ACHN (cell line): ENCODE results near the gene TFCP2.

Source experiments
- DNase-seq: peaks from one replicate; pipeline ENCODE4 v3.0.0-alpha.2; 2015
- in situ Hi-C: cut with HindIII; loops from 2 replicates; pipeline ENCODE4 v1.10.0; 2017; ENCODE audit warnings: low sequenced_read_pairs, low pct_ligation_motif_present, low pct_unique_long_range_greater_than_20kb

The TFCP2 gene

DNA sequence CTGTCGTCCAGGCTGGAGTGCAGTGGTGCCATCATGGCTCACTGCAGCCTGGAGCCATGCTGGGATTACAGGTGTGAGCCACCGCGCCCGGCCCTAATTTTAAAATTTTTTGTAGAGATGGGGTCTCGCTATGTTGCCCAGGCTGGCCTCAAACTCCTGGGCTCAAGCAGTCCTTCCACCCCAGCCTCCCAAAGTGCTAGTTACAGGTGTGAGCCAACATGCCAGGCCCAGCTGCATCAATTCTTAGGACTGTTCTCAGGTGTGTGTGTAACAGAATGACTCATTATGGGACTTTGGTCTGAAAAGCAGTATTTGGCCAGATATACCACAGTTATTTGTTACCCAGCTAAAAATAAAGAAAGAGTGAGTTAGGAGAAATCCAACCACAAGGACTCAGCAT, 107.4 kb downstream of the TFCP2 start:
- in situ Hi-C loops, result no loop called here
- no peak for DNase-seq

DNA sequence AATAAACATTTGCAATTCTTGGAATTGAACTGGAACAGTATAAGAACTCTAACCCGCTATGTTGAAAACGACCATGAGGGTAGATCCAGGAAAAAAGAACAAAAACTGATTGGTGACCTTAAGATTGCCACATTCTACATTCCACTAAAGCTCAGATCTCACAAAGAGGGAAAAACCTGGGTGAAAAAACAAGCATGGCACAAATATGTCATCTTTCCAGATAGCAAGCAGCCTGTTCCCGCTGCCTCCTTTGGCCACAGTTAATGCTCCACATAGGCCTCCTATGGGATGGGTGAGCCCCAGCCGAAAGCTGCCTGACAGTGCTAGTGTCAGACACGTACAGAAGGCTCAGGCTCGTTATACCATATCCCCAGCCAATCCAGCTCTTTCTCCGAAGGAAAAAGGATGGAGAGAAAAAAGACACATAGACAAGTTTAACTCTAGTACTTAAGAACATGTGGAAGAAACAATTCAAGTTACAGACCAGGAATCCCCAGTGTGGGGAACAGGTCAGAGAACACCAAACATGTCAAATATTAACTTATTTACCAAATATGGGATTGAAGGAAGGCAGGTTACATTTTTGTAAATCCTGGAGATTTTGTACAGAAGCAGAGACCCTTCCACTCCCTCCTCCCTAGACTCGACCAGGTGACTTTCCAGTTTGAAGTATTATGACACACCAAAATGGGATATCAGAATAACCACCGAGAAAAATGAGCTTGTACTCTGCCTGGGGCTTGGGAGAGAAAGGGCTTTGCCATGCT, 110.1 kb downstream of the TFCP2 start:
- DNase-seq, result no peak
- in situ Hi-C loops, result no loop called here

DNA sequence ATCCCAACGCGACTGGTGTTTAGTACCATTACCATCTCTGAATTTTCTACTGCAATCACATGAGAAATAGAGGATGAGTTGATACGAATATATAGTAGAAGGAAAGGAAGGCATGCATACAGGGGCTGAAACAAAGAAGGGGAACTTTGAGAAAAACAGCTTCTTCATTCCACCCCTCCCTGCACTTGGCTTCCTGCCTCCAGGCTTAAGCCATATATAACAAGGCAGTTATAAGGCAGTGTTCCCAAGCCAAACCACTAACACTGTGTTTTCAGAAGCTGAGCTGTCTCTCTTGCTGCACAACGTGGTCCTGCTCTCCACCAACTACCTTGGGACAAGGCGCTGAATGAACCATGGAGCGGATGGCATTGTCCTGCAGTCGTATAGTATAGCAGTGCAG, 113.8 kb downstream of the TFCP2 start:
- in situ Hi-C loops, result no loop called here
- DNase-seq, result no peak

DNA sequence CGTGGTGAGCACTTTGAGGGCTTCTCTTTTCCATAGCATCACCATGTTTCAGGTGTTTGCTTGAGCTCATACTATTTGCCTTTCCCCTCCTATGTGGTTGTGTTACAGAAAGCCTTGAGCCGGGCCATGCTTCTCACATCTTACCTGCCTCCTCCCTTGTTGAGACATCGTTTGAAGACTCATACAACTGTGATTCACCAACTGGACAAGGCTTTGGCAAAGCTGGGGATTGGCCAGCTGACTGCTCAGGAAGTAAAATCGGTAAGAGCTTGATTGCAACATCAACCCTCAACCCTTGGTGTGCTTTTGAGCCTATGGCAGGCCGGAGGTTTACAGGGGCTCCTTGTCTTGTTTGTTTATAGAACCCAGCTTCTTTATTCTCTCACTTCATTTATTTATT, 116.7 kb downstream of the TFCP2 start:
- no peak for DNase-seq
- in situ Hi-C loops, result no loop called here

DNA sequence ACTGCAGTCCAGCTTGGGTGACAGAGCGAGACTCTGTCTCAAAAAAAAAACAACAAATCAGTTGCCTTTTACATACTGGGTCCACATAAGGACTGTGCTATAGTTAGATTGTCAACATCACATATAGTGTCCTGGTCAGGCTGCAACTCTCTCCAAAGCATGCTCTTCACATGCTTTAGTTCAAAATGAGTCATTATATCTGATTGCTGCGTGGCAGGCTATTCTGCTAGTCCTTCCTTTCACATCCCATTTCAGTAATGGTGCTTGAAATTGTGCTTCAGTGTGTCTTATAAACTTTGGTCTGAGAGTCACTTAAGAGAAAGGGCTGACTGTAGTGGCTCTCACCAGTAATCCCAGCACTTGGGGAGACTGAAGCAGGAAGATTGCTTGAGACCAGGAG, 117.9 kb downstream of the TFCP2 start:
- in situ Hi-C loops, result no loop called here
- no peak for DNase-seq

DNA sequence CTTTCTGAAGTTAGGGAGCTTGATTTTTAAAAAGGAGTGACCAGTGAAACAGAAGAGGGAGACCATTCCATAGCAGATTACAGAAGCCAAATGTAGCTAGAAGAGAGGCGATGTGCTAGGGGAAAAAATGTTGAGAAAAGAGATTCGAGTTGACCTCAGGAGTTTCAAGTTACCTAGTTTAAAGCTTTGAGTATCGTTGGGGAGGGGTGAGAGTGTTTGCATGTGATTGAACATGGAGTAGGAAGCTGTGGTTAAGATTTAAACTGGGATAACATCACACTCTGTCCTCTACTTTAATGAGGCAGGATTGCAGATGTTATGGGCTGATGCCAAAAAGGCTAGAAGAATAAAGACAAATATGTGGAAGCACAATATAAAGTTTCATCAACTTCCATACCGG, 121.1 kb downstream of the TFCP2 start:
- no peak for DNase-seq
- in situ Hi-C loops, result no loop called here

DNA sequence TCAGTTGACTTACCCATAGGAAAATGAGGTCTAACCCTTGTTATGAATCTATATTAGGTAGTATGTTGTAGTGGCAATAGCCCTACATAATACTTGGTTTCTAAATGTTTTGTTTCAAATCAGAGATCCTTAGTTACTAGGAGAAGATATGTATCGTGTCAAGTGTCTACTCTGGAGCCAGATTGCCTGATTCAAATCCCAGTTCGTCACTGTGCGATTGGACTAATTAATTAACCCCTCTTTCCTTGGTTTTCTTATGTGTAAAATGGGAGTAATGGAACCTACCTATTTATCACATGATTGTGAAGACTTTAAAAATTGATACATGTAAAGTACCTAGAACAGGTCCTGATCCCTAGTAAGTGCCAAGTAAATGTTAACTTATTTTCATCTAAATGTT, 123.4 kb downstream of the TFCP2 start:
- no peak for DNase-seq
- in situ Hi-C loops, result no loop called here

DNA sequence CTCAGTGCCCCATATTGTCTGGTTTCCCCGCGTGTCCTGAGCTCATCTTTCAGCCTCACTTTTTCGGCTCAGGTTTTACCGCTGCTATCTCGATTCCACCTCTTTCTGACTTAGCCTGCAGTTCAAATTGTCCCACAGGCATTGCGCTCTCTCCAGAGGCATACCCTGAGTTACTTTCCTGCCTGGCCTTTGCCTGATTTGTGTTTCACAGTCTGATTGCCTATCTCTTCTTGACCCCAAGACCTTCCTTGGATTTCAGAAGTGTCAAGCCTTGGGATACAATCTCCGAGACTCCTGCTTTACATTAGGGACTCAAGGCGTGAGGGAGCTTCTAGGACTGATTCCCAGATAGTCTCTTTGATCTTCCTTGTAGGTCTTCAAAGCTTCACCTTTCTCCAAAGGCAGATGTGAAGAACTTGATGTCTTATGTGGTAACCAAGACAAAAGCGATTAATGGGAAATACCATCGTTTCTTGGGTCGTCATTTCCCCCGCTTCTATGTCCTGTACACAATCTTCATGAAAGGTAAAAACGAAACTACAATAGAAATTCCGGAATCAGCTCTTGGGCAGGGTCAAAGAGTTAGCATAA, 124.2 kb downstream of the TFCP2 start:
- DNase-seq, result peak; percentile 46
- in situ Hi-C loops, result no loop called here

DNA sequence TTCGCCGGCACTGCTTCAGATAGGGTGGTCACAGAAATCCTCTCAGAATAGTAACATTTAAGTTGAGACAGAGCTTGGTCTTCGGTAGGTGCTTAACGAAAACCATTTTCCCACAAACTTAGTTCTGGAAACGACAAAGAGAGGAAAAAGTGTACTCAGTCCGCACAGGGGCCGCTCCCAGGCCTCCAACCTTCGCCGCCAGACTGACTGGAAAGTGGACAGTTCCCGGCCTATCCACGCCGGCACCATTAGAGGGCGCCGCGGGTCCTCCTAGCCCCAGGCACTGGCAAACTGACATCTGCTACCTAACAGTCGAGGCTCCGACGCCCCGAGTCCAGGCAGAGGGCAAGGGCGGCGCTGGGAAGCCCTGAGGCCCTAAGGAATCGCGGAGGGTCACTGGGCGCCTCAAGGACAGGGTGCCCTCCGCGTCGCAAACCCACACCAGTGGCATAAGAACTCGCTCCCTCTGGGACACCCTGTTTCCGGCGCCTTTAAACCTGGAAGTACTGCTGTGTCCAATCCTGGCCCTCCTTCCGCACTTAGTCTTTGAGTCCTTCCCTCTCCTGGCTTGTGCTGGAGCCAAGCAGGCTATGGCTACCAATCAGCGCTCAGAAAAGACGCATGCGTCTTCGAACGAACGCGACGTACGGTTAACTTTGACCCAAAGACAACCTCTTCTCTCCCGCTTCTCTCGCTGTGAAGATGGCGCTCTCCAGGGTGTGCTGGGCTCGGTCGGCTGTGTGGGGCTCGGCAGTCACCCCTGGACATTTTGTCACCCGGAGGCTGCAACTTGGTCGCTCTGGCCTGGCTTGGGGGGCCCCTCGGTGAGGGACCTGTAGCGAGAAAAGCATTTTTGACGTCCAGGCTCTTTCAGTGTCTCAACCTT, 125.0 kb downstream of the TFCP2 start, which contains the start of gene LETMD1:
Gene LETMD1, plus strand, starts transcription at position 673 of the 886 bp plus-strand sequence. Its CDS starts 30 bp downstream, at position 703.
- DNase-seq, result peak; percentile 100
- in situ Hi-C loops, result no loop called here
